ENCODE measurements around the gene SECISBP2L. TPM values are rescaled to one million over a fixed set of nuclear protein-coding genes. Genes with fewer than 3 reads are reported as not detected.
A peak's percentile ranks its signal among the peaks of the same experiment; 100 is the strongest.

SECISBP2L gene
- total and polyA plus RNA-seq, 9 of the 15 experiments (the other 6 are each of a cell fraction or from before 2014, with no cell fraction given): 0.55 to 14.1 (median 10.4) TPM

DNA sequence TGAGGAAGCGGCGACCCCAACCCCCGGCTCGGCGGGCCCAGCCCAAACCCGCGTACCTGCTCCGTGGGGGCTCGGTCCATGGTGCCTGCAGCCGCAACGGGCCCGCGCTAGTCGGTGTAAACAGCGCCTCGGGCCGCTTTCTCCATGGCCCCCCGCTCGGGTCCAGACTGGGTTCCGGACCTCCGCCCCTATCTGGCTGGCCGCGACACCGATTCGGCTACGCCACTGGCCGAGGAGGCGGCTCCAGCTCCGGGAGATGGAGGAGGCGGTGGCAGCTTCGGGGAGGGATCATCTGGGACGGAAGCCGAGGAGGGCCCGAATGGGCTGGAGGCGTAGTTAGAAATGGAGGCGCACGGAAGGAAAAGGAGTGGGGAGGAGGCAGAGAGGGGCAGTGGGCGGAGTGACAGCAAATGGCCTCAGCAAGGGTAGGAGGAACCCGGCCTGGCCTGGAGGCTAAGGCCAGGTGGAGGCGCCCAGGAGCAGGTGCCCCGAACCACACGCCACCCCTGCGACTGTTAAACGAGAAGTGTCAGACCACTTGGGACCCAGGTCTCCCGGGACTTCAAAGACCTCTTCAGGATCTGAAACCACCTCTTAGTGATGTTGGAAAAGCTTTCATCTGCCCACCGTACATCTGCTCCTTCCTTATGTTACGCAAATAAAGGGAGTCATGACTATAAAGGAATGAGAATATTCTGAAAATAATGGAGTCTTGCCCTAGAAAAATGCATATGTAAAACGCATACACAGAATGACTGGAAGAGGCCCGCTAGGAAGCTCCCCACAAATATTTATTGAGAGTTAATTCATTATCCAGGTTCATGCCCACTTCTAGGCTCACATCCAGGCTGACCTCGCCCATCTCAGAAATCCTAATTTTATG is at the start of gene SECISBP2L (continued):
- TF ChIP-seq ZNF407 (IDR thresholded peaks at IDR 0.05; ENCODE audit: low read depth) (peak; percentile 100), ZBTB49 (CRISPR knock-in tag; IDR thresholded peaks at IDR 0.05; ENCODE audit: borderline replicate concordance) (no peak), ZBTB8A (IDR thresholded peaks at IDR 0.05; ENCODE audit: partially characterized antibody) (no peak), MCM7 (IDR thresholded peaks at IDR 0.05) (peak in 1 of 2 experiments; percentile 64; a peak in 1 of 4 replicates), COPS2 (conservative IDR thresholded peaks at IDR 0.05) (no peak), ZFPM2 (CRISPR knock-in tag; IDR thresholded peaks at IDR 0.05) (no peak), XRCC5 (IDR thresholded peaks at IDR 0.05; ENCODE audit: low read depth, low read length) (peak; percentile 86; the same call in 1 of the 2 replicates), NR2C2 (CRISPR knock-in tag; IDR thresholded peaks at IDR 0.05) (no peak), NR2C2 (tag; IDR thresholded peaks at IDR 0.05) (peak; percentile 75), MTA2 (IDR thresholded peaks at IDR 0.05; ENCODE audit: low read depth) (peak; percentile 8; the same call in 1 of the 2 replicates), CREM (IDR thresholded peaks at IDR 0.05; ENCODE audit: low read depth) (peak; percentile 64), ETV5 (CRISPR knock-in tag; IDR thresholded peaks at IDR 0.05; ENCODE audit: low read depth) (peak; percentile 83; the same call in 1 of the 2 replicates), ARID1B (IDR thresholded peaks at IDR 0.05) (peak; percentile 51; the same call in 1 of the 2 replicates), CEBPG (CRISPR knock-in tag; IDR thresholded peaks at IDR 0.05) (peak; percentile 21; the same call in 1 of the 2 replicates), CEBPG (tag; conservative IDR thresholded peaks at IDR 0.05 in 1 of 2, IDR thresholded peaks at IDR 0.05 in 1 of 2) (no peak), ELF4 (CRISPR knock-in tag; IDR thresholded peaks at IDR 0.05) (no peak), ZNF79 (CRISPR knock-in tag; IDR thresholded peaks at IDR 0.05; ENCODE audit: low read depth) (no peak), FOXJ3 (CRISPR knock-in tag; IDR thresholded peaks at IDR 0.05) (no peak), ZNF165 (CRISPR knock-in tag; IDR thresholded peaks at IDR 0.05; ENCODE audit: borderline replicate concordance) (no peak)
